Astrocyte (in vitro differentiated cells and primary cell): ENCODE data around the gene IL21R.

ENCODE experiments used
- CTCF ChIP-seq: IDR thresholded peaks from 2 replicates; pipeline ENCODE4 v1.5.1; 2011; ENCODE audit warnings: low read depth, mild to moderate bottlenecking, inconsistent platforms, low read length, moderate library complexity; ENCODE audit not compliant: insufficient read depth
- EZH2 ChIP-seq: IDR thresholded peaks from 2 replicates; pipeline ENCODE4 v1.6.1; 2012; ENCODE audit warnings: mild to moderate bottlenecking, low read length, inconsistent platforms; ENCODE audit not compliant: insufficient read depth

GRCh38 chr16:27447301-27447700 lies 45.3 kb downstream of the IL21R start:
- TF ChIP-seq CTCF (no peak), EZH2 (no peak)
